Measurements from ENCODE around the gene MCM10. TPM values are rescaled to one million over a fixed set of nuclear protein-coding genes. Genes with fewer than 3 reads are reported as not detected.

Gene MCM10
- total RNA-seq, 1 donor from 2014 or later: 44.5 TPM

GRCh38 chr10:13121500-13121854 lies 39.9 kb upstream of the MCM10 start:
- Histone ChIP-seq H3K4me3 (no peak overlapping the region), H2AFZ (replicated peaks) (no peak overlapping the region), H3K27me3 (no peaks in the 10 kb centered on the region), H3K36me3 (no peaks in the 10 kb centered on the region), H3K9me3 (ENCODE audit: low read depth) (no peaks in the 10 kb centered on the region), H3K27ac (no peak overlapping the region), H3K4me2 (peak overlapping the region; percentile 62), H3K79me2 (ENCODE audit: low read depth) (no peaks in the 10 kb centered on the region), H4K20me1 (ENCODE audit: low read depth) (no peaks in the 10 kb centered on the region), H3K4me1 (peaks cover 12% of the 10 kb centered on the region), H3F3A (ENCODE audit: low read depth) (peaks cover 7% of the 10 kb centered on the region), H3K9ac (no peak overlapping the region)
- no peak for DNase-seq (ENCODE audit: low spot score)
- no peaks in the 10 kb centered on the region for H3K36me3 Mint-ChIP-seq
- H3K27ac Mint-ChIP-seq: no peak overlapping the region
- H3K9me3 Mint-ChIP-seq: no peaks in the 10 kb centered on the region
- TF ChIP-seq EZH2phosphoT487 (IDR thresholded peaks at IDR 0.05): no peak
- TF ChIP-seq, protein P1, sequence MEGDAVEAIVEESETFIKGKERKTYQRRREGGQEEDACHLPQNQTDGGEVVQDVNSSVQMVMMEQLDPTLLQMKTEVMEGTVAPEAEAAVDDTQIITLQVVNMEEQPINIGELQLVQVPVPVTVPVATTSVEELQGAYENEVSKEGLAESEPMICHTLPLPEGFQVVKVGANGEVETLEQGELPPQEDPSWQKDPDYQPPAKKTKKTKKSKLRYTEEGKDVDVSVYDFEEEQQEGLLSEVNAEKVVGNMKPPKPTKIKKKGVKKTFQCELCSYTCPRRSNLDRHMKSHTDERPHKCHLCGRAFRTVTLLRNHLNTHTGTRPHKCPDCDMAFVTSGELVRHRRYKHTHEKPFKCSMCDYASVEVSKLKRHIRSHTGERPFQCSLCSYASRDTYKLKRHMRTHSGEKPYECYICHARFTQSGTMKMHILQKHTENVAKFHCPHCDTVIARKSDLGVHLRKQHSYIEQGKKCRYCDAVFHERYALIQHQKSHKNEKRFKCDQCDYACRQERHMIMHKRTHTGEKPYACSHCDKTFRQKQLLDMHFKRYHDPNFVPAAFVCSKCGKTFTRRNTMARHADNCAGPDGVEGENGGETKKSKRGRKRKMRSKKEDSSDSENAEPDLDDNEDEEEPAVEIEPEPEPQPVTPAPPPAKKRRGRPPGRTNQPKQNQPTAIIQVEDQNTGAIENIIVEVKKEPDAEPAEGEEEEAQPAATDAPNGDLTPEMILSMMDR (IDR thresholded peaks at IDR 0.05): no peak
- no peak for TF ChIP-seq EZH2 (IDR thresholded peaks at IDR 0.05)
- H3K4me3 Mint-ChIP-seq: no peak overlapping the region
- H3K27me3 Mint-ChIP-seq (ENCODE audit: insufficient read depth, low read depth): peaks cover 2% of the 10 kb centered on the region
- H3K4me1 Mint-ChIP-seq: peaks cover 6% of the 10 kb centered on the region

DNA sequence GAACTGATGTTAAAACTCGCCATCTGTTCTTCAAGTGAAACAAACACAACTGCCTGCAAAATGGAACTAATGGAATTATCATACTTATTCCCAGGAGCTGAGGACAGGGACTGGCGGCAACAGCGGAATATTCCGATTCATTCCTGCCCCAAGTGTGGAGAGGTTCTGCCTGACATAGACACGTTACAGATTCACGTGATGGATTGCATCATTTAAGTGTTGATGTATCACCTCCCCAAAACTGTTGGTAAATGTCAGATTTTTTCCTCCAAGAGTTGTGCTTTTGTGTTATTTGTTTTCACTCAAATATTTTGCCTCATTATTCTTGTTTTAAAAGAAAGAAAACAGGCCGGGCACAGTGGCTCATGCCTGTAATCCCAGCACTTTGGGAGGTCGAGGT lies 24.7 kb upstream of the MCM10 start:
- peaks cover 37% of the 10 kb centered on the region for H3K4me1 ChIP-seq
- peaks cover 5% of the 10 kb centered on the region for H3K27me3 Mint-ChIP-seq (ENCODE audit: insufficient read depth, low read depth)
- no peaks in the 10 kb centered on the region for H4K20me1 ChIP-seq (ENCODE audit: low read depth)
- H3K4me2 ChIP-seq: no peak overlapping the region
- H3K9me3 Mint-ChIP-seq: no peaks in the 10 kb centered on the region
- no peak overlapping the region for H3K9ac ChIP-seq
- no peaks in the 10 kb centered on the region for H3K9me3 ChIP-seq (ENCODE audit: low read depth)
- no peak overlapping the region for H3K4me3 ChIP-seq
- H3K4me1 Mint-ChIP-seq: peaks cover 10% of the 10 kb centered on the region
- H3K4me3 Mint-ChIP-seq: no peak overlapping the region
- peaks cover 3% of the 10 kb centered on the region for H3K36me3 Mint-ChIP-seq
- no peak overlapping the region for H3K27ac Mint-ChIP-seq
- no peak overlapping the region for H3K27ac ChIP-seq
- H3K27me3 ChIP-seq: no peaks in the 10 kb centered on the region
- H2AFZ ChIP-seq (replicated peaks): no peak overlapping the region
- H3F3A ChIP-seq (ENCODE audit: low read depth): peaks cover 11% of the 10 kb centered on the region
- no peak for DNase-seq (ENCODE audit: low spot score)
- TF ChIP-seq EZH2phosphoT487 (IDR thresholded peaks at IDR 0.05): no peak
- TF ChIP-seq EZH2 (IDR thresholded peaks at IDR 0.05): no peak
- TF ChIP-seq, protein P1 (IDR thresholded peaks at IDR 0.05): no peak
- peaks cover 3% of the 10 kb centered on the region for H3K36me3 ChIP-seq
- no peaks in the 10 kb centered on the region for H3K79me2 ChIP-seq (ENCODE audit: low read depth)

DNA sequence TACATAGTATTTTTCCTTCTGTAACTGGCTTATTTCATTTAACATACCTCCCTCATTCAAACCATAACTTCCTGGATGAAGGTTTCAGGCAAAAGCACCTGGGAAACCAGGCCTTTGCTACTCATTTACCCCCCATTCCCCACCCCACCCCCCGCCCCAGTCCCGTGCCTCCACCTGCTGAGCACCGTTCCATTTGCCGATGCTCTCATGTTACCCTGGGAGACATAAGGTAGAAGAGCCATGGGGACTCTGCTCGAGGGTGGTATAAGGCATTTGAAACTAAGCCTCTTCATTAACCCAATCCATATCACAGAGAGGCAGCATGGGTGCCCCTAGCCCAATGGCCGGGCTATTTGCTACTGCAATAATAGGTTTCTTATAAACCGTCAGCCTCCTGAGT lies 22.2 kb upstream of the MCM10 start:
- no peaks in the 10 kb centered on the region for H3K27me3 ChIP-seq
- no peak overlapping the region for H3K4me3 Mint-ChIP-seq
- TF ChIP-seq, protein P1 (IDR thresholded peaks at IDR 0.05): no peak
- no peak for TF ChIP-seq EZH2 (IDR thresholded peaks at IDR 0.05)
- TF ChIP-seq EZH2phosphoT487 (IDR thresholded peaks at IDR 0.05): no peak
- no peaks in the 10 kb centered on the region for H3K9me3 Mint-ChIP-seq
- peak overlapping the region; percentile 58 for H2AFZ ChIP-seq (replicated peaks)
- H3K9ac ChIP-seq: no peak overlapping the region
- H3K4me1 Mint-ChIP-seq: peaks cover 10% of the 10 kb centered on the region
- peaks cover 3% of the 10 kb centered on the region for H3K36me3 Mint-ChIP-seq
- no peaks in the 10 kb centered on the region for H3K79me2 ChIP-seq (ENCODE audit: low read depth)
- H3K4me3 ChIP-seq: no peak overlapping the region
- H3K27me3 Mint-ChIP-seq (ENCODE audit: insufficient read depth, low read depth): peaks cover 10% of the 10 kb centered on the region
- H3K4me2 ChIP-seq: peak overlapping the region; percentile 61
- H4K20me1 ChIP-seq (ENCODE audit: low read depth): no peaks in the 10 kb centered on the region
- no peak overlapping the region for H3K27ac ChIP-seq
- peak overlapping the region; percentile 3 for H3K27ac Mint-ChIP-seq
- H3K36me3 ChIP-seq: peaks cover 3% of the 10 kb centered on the region
- H3F3A ChIP-seq (ENCODE audit: low read depth): peaks cover 11% of the 10 kb centered on the region
- DNase-seq (ENCODE audit: low spot score): no peak
- no peaks in the 10 kb centered on the region for H3K9me3 ChIP-seq (ENCODE audit: low read depth)
- peaks cover 40% of the 10 kb centered on the region for H3K4me1 ChIP-seq

All from neural progenitor cell (in vitro differentiated cells).